Nucleus accumbens (tissue), 56 donors: ENCODE results near the gene B4GALNT2.

ENCODE experiments used
- DNase-seq, 56 donors: peaks; one replicate each; lab custom pipeline; 2025; lab: John Stamatoyannopoulos, UW

The B4GALNT2 gene

DNA sequence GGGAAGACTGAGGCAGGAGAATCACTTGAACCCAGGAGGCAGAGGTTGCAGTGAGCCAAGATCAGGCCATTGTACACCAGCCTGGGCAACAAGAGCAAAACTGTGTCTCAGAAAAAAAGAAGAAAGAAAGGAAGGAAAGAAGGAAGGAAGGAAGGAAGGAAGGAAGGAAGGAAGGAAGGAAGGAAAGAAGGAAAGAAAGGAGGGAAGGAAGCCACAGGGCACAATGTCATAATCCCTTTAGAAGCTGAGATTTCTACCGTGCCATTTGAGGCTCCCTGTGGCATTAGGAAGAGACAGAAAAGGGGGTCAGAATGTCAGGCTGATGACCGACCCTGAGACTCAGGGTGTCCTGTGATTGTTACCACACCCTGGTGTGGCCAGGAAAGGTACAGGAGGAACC lies 71.2 kb downstream of the B4GALNT2 start:
- no peak for DNase-seq

DNA sequence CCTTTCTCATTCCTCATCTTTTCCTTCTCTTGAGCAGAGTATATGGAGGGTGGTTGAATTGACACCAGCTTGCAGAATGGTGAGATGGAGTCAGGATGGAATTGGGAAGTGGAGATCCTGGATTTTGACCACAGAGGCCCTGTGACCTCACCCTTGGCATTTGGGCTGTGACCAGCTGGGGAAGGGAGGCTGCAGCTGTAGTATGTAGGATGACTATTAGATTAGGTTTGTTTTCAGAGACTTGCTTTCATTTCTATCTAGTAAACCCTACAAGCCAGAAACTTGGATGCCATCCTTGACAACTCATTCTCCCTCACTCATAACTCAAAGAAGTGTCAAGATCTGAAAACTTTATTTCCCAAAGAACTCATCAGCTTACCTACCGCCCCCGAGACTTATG lies 71.9 kb downstream of the B4GALNT2 start:
- DNase-seq, result no peak

DNA sequence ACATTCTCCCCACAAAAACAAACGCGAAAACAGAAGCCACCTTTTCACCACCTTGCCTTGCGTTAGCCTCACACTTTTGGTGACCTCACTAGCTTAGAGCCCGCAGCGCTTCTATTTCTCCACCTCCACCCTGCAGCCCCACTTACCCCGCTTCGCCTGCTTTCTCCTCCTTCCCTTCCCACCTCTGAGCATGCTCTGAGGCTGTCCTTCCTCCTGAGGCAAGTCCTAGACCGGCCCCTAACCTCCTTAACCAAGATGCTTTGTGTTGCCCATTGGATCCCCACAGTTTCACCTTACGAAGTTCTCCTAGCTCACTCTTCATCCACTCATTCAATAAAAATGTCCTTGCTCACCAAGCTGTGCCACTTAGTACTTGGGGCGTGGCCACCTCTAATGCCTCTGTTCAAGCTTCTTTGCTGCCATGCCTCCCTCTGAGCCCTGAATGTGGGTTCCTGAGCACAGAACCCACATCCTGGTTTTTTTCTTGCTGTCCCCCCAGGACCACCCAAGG lies 76.5 kb downstream of the B4GALNT2 start:
- DNase-seq, result no peak

DNA sequence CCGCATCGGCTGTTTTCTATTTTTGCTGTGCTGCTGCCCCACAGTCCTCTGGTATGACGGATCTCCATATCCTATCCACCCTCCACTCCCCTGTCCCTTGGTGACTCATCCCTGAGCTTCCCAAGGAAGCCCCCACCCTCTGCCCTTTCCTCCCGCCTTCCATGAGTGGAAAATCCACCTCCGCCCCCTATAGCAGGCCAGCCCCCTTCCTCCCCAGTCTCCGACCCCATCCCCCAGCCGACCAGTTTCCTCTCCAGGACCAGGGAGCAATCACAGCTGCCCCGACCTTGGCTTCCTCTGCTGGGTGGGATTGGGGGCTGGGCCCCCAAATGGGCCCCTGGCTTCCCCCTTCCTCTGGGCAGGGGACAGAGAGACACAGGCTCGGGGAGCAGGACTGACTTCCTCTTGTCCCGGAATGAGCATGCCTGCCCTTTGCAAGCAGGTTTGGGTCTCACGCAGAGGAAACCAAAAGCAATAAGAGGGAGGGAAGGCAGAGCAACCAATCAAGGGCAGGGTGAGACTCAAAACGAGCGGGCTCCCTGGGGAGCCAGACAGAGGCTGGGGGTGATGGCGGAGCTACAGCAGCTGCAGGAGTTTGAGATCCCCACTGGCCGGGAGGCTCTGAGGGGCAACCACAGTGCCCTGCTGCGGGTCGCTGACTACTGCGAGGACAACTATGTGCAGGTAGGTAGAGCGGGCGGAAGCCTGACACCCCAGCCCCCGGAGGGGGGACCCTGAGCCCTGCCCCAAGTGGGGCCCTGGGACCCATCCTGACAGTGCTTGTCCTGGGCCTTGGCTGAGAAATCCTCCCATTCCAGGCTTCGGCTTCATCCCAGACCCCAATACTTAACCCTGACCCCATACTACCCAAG lies 77.8 kb downstream of the B4GALNT2 start, which contains the start of the genes ABI3 and GNGT2:
TSS of gene ABI3 (plus strand) at position 550 of the 872 bp plus-strand sequence. CDS start at position 568, 18 bp downstream.
TSS of gene GNGT2 (minus strand) at position 417 of the 872 bp plus-strand sequence. CDS start 3,152 bp downstream, outside the sequence.
- peak in 13 of 56 donors; percentile 5 to 46 (median 23) for DNase-seq

DNA sequence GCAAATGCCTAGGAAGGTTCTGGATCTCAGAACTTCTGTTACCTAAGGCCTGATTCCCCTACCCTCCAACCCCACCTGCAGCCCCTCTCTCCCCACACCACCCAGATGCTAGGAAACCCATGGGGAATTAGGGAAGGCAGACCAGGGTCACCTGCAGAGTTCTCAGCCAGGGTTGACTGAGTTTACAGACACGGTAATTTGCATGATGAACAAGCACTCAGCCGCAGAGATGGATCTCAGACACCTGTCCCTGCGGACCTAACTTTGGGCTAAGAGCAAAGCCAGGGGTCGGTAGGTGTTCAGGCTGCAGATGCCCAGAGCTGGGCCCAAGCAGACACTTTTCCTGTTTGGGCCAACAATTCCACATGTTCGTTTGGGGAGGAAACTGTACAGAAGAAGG lies 80.8 kb downstream of the B4GALNT2 start:
- DNase-seq, result no peak

DNA sequence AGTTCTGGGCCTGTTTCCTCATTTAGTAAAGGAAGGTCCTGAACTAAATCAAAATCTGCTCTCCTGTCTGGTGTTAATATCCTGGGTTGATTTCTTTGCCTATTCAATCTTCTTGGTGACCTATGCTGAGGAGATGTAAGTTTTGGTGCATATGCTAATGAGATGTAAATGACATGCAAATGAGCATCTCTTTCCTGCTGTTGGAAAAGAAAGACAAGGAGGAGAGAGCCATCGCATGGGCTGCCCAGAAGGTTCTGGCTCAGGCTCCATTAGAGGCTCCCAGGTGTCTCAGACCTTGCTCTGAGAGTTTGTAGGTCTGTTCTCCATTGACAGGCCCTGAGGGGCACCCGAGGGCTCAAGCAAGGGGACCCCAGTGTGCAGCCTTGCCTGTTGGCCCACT lies 81.3 kb downstream of the B4GALNT2 start:
- DNase-seq, result no peak

DNA sequence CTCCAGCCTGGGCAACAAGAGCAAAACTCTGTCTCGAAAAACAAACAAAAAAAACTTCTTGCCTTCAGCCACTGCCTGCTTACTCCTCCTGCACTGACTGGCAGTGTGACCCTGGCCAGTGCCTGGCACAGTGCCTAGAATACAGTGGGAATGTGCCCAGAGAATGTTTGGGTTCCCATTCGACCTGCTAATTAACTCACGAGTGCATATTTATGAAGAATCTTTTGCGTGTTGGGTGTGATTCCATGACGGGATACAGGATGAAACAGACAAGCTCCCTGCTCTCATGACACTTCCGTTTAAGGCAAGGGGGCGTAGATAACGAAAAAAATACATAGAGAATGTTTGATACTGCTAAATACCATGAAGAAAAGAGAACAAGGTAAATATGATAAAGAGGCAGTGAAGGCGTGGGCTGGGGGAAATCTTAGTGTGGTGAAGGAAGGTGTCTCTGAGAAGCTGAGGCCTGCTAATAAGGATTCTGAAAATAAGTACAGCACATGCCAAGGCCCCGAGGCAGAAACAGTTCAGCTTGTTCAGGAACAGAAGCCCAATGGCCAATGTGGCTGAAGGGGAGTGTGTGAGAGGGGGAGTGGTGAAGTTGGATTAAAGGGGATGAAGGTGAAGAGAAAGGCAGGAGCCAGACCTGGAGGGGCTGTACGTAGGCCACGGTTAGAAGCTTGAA lies 82.2 kb downstream of the B4GALNT2 start:
- peak in 6 of 56 donors; percentile 5 to 25 (median 14) for DNase-seq

DNA sequence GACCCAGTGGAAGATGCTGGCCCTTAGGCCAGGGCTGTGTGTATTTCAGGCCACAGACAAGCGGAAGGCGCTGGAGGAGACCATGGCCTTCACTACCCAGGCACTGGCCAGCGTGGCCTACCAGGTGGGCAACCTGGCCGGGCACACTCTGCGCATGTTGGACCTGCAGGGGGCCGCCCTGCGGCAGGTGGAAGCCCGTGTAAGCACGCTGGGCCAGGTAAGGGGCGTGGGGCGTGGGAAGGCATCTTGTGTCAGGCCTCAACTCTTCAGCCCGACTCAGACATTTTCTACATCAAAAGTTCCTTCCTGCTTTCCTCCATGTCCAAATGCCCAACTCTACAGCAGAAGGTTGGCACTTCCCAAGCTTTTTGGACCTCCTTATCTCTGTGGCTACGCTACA lies 83.9 kb downstream of the B4GALNT2 start:
- DNase-seq, result no peak

DNA sequence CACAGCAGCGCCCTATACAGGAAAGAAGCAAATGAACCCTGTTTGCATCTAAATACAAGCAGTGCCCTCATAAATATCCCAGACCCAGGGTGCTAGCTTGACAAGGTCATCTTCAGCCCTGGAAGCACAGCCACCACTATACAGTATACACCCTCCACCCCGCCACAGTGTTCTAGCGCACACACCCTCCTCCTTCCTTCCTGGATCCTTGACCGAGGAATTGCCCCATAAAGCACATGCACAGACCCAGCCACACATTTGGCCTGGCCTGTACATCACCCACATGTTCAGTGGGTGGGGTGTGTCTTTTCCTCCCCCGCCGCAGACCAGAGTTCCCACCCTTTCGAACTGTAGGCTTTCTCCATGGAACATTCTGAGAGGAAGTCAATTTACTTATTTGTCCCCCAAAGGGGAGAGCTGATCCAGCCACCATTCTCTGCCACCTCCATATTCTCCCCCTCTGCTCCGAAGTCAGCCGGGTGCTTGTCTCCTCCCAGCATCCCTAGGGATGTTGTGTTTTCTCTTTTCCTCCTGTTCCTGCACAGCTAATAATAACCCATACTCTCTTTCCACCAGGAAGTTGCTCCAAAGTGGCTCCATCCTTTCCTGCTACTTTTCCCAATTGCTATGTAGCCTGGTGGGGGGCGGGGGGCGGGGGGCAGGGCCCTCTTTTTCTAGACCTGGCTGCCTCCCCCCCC lies 84.5 kb downstream of the B4GALNT2 start:
- peak in 7 of 56 donors; percentile 4 to 35 (median 16) for DNase-seq

DNA sequence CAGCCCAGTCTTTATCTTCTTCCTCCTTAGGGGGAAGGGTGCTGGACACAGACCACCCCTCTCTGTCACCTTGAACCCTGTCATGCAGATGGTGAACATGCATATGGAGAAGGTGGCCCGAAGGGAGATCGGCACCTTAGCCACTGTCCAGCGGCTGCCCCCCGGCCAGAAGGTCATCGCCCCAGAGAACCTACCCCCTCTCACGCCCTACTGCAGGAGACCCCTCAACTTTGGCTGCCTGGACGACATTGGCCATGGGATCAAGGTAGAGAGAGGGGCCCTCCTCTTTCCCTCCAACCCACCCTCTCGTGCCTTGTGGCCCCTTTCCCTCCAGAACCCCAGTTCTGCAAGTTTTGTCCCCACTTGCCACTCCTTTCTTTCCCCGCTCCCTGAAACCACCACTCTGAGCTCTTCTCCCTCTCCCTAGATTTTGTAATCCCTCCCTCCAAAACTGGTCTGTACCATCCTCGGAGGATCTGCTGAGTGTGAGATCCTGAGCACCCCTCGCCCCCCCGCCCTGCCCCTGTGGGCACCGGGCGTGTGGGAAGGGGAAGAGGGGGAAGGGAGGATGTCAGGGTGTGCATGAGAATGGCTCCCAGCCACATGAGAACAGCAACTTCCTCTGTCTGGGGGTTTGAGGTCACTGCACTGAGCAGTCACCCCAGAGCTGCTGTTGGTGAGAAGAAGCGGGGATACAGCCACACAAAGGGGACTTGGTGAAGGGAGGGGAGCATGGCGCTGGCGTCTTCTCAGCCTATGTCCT lies 85.3 kb downstream of the B4GALNT2 start:
- DNase-seq, result peak in 21 of 56 donors; percentile 6 to 53 (median 16)

DNA sequence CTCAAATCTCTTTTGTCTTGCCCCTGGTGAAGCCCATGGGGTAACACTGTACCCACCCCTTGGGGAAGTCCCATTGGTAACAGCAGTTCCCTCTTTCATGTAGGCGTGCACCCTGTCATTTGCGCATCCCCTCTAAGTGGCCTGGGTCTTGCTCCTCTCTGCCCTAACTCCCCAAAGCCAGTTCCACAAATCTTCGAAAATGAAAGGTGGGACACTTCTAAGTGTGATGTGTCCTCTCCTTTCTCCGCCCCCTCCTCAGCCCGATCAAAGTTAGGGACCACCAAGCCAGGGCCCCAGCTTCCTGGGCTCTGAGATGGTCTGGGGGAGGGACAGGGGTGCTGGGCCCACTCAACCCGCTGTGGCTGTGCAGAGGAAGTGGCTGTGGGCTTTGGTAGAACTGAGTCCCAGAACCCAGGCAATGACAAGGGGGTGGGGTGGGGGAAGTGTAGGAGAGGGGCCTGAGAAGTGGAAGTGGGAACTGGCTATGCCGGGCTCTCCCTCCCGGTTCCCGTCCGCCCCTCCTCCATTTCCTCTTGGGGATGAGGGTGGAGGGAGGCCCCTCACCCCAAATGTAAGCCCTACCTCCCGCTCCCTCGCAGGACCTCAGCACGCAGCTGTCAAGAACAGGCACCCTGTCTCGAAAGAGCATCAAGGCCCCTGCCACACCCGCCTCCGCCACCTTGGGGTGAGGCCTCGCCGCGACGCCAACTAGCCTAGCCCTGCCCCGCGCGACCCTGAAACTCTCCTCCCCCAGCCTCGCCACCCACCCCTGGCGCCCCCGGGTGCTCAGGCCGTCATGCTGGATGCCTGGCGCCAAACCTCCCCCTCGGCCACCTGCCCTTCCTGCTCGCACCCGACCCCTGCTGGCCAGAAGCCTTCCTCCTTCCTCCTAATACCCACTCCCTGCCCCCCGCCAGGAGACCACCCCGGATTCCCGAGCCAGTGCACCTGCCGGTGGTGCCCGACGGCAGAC lies 86.7 kb downstream of the B4GALNT2 start:
- peak in 9 of 56 donors; percentile 9 to 21 (median 17) for DNase-seq

DNA sequence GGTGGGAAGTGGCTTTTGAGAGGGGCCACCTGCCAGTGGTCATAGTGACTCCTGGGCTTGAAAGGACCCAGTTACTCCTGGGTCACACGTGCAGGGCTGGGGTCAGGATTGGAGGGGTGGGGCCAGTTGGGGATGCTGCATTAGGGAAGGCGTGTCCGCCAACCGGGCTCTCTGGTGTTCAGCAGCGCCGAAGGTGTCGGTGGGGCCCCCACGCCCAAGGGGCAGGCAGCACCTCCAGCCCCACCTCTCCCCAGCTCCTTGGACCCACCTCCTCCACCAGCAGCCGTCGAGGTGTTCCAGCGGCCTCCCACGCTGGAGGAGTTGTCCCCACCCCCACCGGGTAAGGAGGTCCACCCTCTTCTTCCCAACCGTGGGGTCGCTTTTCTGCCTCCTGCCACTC lies 87.4 kb downstream of the B4GALNT2 start:
- DNase-seq, result no peak

DNA sequence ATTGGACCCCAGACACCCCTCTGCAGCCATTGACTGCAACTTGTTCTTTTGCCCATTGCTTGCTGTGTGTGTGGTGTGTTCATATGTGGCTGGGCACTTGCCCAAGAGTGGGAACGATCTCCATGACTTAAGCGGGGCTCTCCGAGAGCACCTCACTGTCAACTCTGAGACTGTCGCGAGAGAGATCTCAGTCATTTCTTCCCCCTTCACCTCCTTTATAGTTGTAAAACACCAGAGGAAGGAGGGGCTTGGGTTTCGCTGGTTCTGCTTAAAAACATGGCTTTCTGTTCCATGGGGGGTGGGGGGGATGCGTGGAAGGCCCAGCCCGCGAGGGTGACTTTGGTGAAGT lies 90.6 kb downstream of the B4GALNT2 start:
- DNase-seq, result no peak

DNA sequence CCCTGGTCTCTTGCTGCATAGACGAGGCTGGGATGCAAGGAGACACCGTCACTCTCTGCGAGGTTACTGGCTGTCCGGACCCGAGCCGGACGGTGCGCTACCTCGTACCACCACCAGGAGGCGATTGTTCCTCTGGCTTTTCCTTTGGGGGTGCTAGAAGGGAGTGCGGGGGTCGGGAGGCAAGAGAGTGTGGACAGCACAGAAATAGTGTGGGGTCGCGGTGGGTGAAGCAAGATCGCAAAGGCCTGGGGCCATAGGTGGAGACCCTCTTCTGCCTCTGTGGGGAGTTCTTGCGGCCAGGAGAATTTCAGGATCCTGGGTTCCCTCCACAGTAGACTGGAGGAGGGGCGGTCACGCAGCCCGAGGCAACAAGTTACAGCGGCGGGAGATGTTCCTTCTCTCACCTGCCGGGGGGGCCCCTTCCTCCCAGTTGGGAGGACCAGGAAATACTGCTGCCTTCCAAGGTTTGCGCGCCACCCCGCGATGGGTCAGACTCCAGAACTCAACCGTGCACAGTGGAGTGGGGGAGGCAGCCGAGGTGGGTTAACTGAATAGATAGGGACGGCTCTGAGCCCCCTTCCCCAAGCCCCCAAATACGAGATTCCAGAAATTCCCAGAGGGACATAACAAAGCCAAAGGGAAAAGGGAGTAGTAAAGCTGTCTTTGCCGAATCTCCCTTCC lies 91.1 kb downstream of the B4GALNT2 start:
- peak in 24 of 56 donors; percentile 2 to 66 (median 18) for DNase-seq

DNA sequence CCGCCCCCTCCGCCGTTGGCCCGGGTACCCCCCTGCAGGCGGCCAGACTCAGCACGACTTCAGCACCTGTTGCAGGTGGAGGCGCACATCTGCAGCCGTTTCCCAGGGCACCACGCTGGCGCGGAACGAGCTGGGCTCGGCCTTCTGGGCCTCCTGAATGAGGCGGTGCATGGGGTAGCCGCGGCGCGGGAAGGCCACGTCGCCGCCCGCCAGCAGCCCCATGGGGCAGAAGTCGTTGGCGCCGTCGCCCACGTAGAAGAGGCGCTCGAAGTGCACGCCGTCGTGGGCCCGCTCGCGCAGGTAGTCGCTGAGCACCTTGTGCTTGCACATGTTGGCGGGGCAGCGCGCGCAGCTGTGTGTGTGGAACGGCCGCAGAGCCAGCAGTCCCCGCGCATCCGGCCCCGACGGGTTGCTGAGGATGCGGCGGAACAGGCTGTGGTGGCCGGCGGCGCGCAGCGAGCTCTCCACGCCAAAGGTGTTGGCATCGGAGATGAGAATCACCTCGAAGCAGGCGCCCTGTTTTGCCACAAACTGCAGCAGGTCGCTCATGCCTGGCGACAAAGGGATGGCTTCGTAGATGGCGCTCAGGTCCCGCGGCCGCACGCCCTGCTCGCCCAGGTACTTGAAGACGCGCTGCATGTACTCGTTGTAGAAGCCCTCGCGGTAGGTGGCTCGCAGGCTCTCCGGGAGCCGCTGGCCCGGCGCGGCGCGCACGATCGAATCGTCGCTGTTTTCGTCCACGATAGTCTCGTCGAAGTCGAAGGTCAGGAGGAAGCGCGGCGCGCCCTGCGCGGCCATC lies 91.8 kb downstream of the B4GALNT2 start:
- no peak for DNase-seq

DNA sequence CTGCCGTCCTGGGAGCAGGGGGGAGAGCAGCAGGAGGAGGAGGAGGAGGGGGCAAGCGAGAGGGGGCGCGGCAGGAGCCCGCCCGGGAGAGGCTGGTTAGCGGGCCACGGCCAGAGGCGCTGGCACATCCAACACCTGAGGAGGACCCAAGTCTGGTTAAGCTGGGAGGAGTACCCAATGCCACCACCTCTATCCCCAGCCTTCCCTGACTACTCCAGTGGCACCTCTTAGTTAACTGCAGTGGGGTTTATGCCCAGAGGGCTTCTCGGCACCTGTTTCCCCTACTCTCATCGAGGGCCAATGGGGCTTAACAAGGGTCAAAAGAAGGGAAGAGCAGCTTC lies 92.4 kb downstream of the B4GALNT2 start:
- no peak for DNase-seq

DNA sequence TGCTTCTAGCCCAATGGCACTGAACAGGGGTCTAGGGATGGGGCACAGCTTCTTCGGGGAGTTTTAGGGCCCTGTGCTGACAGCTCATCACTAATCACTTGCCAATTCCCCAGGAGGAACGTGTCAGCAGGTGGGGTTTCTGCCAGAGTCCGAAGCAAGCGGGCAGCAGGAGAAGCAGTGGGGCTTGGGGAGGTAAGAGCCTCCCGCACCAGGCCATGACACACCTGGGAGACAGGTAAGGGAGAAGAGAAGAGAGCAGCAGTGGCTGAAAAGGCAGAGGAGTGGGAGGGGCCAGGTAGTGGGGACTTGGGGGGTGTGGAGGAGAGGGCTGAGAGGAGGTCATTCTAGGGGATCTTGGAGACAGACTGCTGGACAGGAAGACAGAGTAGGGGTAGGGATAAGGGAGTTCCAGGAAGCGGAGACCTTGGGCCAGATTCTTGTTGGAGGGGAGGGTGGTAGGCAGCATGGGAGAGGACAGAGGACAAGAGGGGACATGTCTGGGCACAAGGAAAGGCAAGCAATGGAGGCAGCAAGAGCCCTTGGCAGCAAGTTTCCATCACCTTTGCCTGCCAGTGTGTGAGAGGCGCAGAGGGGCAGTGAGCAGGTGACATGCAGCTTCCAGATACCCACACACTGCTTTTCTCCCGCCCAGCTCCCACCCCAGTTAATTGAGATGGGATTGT lies 93.1 kb downstream of the B4GALNT2 start:
- no peak for DNase-seq
